Endothelial cell of umbilical vein (primary cell): Measurements from ENCODE around the gene RASGRF2. TPM values are rescaled to one million over a fixed set of nuclear protein-coding genes. Genes with fewer than 3 reads are reported as not detected.

Experiments used
- BruUV-seq: library from RNA; stranded (reverse); fragments of 400-500 nt; replicated peaks from 2 replicates; lab custom pipeline; 2021; lab: Mats Ljungman, UMichigan
- CTCF ChIA-PET: fragments of 300-600, 350-600 bp; sonication (Branson Sonifier 250); formaldehyde crosslinking; loops from one replicate; lab custom pipeline; 2021; ENCODE audit warnings: antibody characterized with exemption, inconsistent platforms; lab: Charles Lee
- POLR2A ChIA-PET: fragments of 300-600, 350-600 bp; sonication (Branson Sonifier 250); formaldehyde crosslinking; loops from one replicate; lab custom pipeline; 2021; ENCODE audit warnings: antibody characterized with exemption, inconsistent platforms; lab: Charles Lee
- DNase-seq: peaks from one replicate; pipeline ENCODE4 v3.0.0-alpha.2; 2011; ENCODE audit warnings: low read depth, low spot score
- FAIRE-seq: peaks from 2 replicates; lab custom pipeline; 2011; peaks lifted over from hg19 to GRCh38; lab: Jason Lieb, UNC
- H2AFZ ChIP-seq: 2 replicates; pipeline ENCODE4 v1.6.0; 2012; ENCODE audit warnings: low read depth, low read length, control low read depth, inconsistent platforms
- H3K27ac ChIP-seq: 2 replicates; pipeline ENCODE4 v1.5.1; 2011; ENCODE audit warnings: low read depth, mild to moderate bottlenecking, control low read depth, low read length, moderate library complexity; ENCODE audit not compliant: insufficient read depth
- H3K27me3 ChIP-seq, 2 experiments: 2 replicates each; pipeline versions ENCODE4 v1.6.0 to v1.6.1; 2011; ENCODE audit warnings: low read length in 2 of 2, mixed read lengths in 1 of 2; ENCODE audit not compliant: control insufficient read depth in 2 of 2, insufficient read depth in 2 of 2
- H3K36me3 ChIP-seq, 2 experiments: 2 replicates in 1 of 2; 3 replicates in 1 of 2; pipeline ENCODE4 v1.5.1; 2011; ENCODE audit warnings: low read length in 2 of 2, mild to moderate bottlenecking in 1 of 2, moderate library complexity in 1 of 2; ENCODE audit not compliant: control insufficient read depth in 2 of 2, insufficient read depth in 2 of 2; ENCODE audit errors: extremely low read depth in 1 of 2
- H3K4me1 ChIP-seq: 3 replicates; pipeline ENCODE4 v1.5.1; 2011; ENCODE audit warnings: mild to moderate bottlenecking, low read length; ENCODE audit not compliant: control insufficient read depth, insufficient read depth; ENCODE audit errors: extremely low read depth
- H3K4me2 ChIP-seq: 2 replicates; pipeline ENCODE4 v1.6.1; 2011; ENCODE audit warnings: low read length, control low read depth, mixed read lengths; ENCODE audit not compliant: insufficient read depth
- H3K4me3 ChIP-seq, 3 experiments: fragments of 200-600 bp in 1 of 3; sonication (generic), shearing (Covaris generic) in 1 of 3; replicated peaks in 1 of 3; 2 replicates each; pipeline ENCODE4 v1.5.1; 2011 to 2016; ENCODE audit warnings: control low read depth in 3 of 3, low read length in 3 of 3, mild to moderate bottlenecking in 2 of 3, inconsistent platforms in 1 of 3, low read depth in 1 of 3, moderate library complexity in 1 of 3; ENCODE audit not compliant: insufficient read depth in 1 of 3
- H3K79me2 ChIP-seq: 2 replicates; pipeline ENCODE4 v1.6.0; 2012; ENCODE audit warnings: low read length, inconsistent platforms; ENCODE audit not compliant: control insufficient read depth, insufficient read depth
- H3K9ac ChIP-seq: replicated peaks from 2 replicates; pipeline ENCODE3; 2011; ENCODE audit warnings: low read length, control low read depth; ENCODE audit not compliant: insufficient read depth; ENCODE audit errors: extremely low read depth
- H3K9me1 ChIP-seq: replicated peaks from 3 replicates; pipeline ENCODE4 v1.6.0; 2011; ENCODE audit warnings: mild to moderate bottlenecking, low read length; ENCODE audit not compliant: control insufficient read depth, insufficient read depth; ENCODE audit errors: extremely low read depth
- H3K9me3 ChIP-seq: replicated peaks from 2 replicates; pipeline ENCODE4 v1.5.1; 2012; ENCODE audit warnings: low read length, inconsistent platforms; ENCODE audit not compliant: control insufficient read depth, insufficient read depth
- H4K20me1 ChIP-seq: replicated peaks from 2 replicates; pipeline ENCODE3; 2011; ENCODE audit warnings: mild to moderate bottlenecking, low read length; ENCODE audit not compliant: control insufficient read depth, insufficient read depth; ENCODE audit errors: extremely low read depth
- CTCF ChIP-seq, 2 donors: IDR thresholded peaks; 1 replicate in 1 of 2; 2 replicates in 1 of 2; pipeline ENCODE4 v1.5.1; 2011; ENCODE audit warnings: low read length in 2 of 2, mild to moderate bottlenecking in 2 of 2, moderate library complexity in 2 of 2, control low read depth in 1 of 2, inconsistent platforms in 1 of 2, low read depth in 1 of 2; ENCODE audit not compliant: insufficient read depth in 1 of 2; ENCODE audit errors: extremely low read depth in 1 of 2
- EZH2 ChIP-seq: IDR thresholded peaks from 2 replicates; pipeline ENCODE4 v1.6.1; 2012; ENCODE audit warnings: borderline replicate concordance, low read depth, mild to moderate bottlenecking, moderate library complexity, low read length, inconsistent platforms; ENCODE audit not compliant: severe bottlenecking
- FOS ChIP-seq: IDR thresholded peaks from 2 replicates; pipeline ENCODE4 v1.6.1; 2011; ENCODE audit warnings: mild to moderate bottlenecking, low read length, moderate library complexity, borderline replicate concordance; ENCODE audit not compliant: insufficient read depth
- GATA2 ChIP-seq: IDR thresholded peaks from 2 replicates; pipeline ENCODE4 v1.7.0; 2011; ENCODE audit warnings: low read depth, mild to moderate bottlenecking, moderate library complexity, mixed read lengths, low read length; ENCODE audit not compliant: insufficient read length, insufficient read depth
- JUN ChIP-seq: IDR thresholded peaks from 2 replicates; pipeline ENCODE4 v1.6.1; 2011; ENCODE audit warnings: borderline replicate concordance, low read depth; ENCODE audit not compliant: insufficient read length, insufficient read depth
- MAX ChIP-seq: IDR thresholded peaks from 2 replicates; pipeline ENCODE4 v1.6.1; 2011; ENCODE audit not compliant: insufficient read depth, insufficient read length
- MYC ChIP-seq: IDR thresholded peaks from one replicate; pipeline ENCODE4 v1.6.1; 2011; ENCODE audit warnings: mild to moderate bottlenecking, low read depth, low read length
- POLR2A ChIP-seq: IDR thresholded peaks from 2 replicates; pipeline ENCODE4 v1.6.1; 2012; ENCODE audit warnings: low read depth, mild to moderate bottlenecking, control low read depth, low read length
- POLR2AphosphoS5 ChIP-seq: IDR thresholded peaks from 2 replicates; pipeline ENCODE4 v1.6.1; 2012; ENCODE audit warnings: low read depth, mild to moderate bottlenecking, control low read depth, low read length, moderate library complexity; ENCODE audit not compliant: insufficient read depth
- dilution Hi-C: fragments of 300-500 bp; cut with MboI; formaldehyde crosslinking; loops from one replicate; pipeline ENCODE4 v1.15.0; 2019; ENCODE audit warnings: low sequenced_read_pairs; ENCODE audit not compliant: extremely low pct_ligation_motif_present
- intact Hi-C: fragments of 100-400 bp; cut with micrococcal nuclease; formaldehyde crosslinking; loops from one replicate; pipeline ENCODE4 v1.10.0; 2022
- polyA plus RNA-seq, 4 experiments: library from polyadenylated mRNA; depleted of rRNA in 3 of 4; stranded (reverse) in 3 of 4; unstranded in 1 of 4; fragments of >200 nt; gene quantifications; 2 replicates each; pipeline versions ENCODE4 v1.2.1 to v1.2.3, GENCODE V29; 2011 to 2012; ENCODE audit warnings: missing spikeins in 1 of 4
- total RNA-seq: library from RNA; stranded (reverse); gene quantifications from 2 replicates; pipeline ENCODE4 v1.2.3, GENCODE V29; 2021

The RASGRF2 gene
- total and polyA plus RNA-seq, 2 donors (not counting 3 experiments of a cell fraction or from before 2014, with no cell fraction given), result 0.41 to 4.0 TPM

GRCh38 chr5:80926536-80926935 lies 33.6 kb upstream of the RASGRF2 start:
- no peak for FAIRE-seq
- intact Hi-C loops (no loop called here), dilution Hi-C loops (no loop called here)
- H3K27ac ChIP-seq, result no peak overlapping the region
- no TSS peak for BruUV-seq
- ChIA-PET CTCF (no interaction called here), POLR2A (no interaction called here)
- TF ChIP-seq FOS, result no peak
- no peak for TF ChIP-seq MAX
- TF ChIP-seq POLR2A, result no peak
- no peaks in the 10 kb centered on the region for H3K9me3 ChIP-seq
- H3K9ac ChIP-seq, result no peak overlapping the region
- H2AFZ ChIP-seq, result no peak overlapping the region
- no peak overlapping the region for H3K4me2 ChIP-seq
- no peak for DNase-seq
- H4K20me1 ChIP-seq, result no peaks in the 10 kb centered on the region
- no peaks in the 10 kb centered on the region for H3K27me3 ChIP-seq
- no peak overlapping the region for H3K4me3 ChIP-seq
- H3K36me3 ChIP-seq, result no peaks in the 10 kb centered on the region
- no peaks in the 10 kb centered on the region for H3K79me2 ChIP-seq
- H3K4me1 ChIP-seq, result no peaks in the 10 kb centered on the region
- H3K9me1 ChIP-seq, result no peaks in the 10 kb centered on the region

GRCh38 chr5:80926979-80927656 lies 33.0 kb upstream of the RASGRF2 start:
- Histone ChIP-seq H4K20me1 (no peaks in the 10 kb centered on the region), H3K27ac (no peak overlapping the region), H3K9me3 (no peaks in the 10 kb centered on the region), H3K9me1 (no peaks in the 10 kb centered on the region), H3K9ac (no peak overlapping the region), H3K36me3 (no peaks in the 10 kb centered on the region), H3K4me3 (no peak overlapping the region), H3K4me2 (no peak overlapping the region), H3K27me3 (no peaks in the 10 kb centered on the region), H3K4me1 (no peaks in the 10 kb centered on the region), H3K79me2 (no peaks in the 10 kb centered on the region), H2AFZ (no peak overlapping the region)
- dilution Hi-C loops, result no loop called here
- BruUV-seq, result no TSS peak
- POLR2A ChIA-PET, result no interaction called here
- DNase-seq (no peak), FAIRE-seq (no peak)
- intact Hi-C loops, result no loop called here
- TF ChIP-seq MAX (no peak), MYC (no peak), CTCF (IDR thresholded peaks at IDR 0.05; ENCODE audit: extremely low read depth in 1 of 2, insufficient read depth in 1 of 2, low read depth in 1 of 2, low read length in 2 of 2) (no peak), POLR2AphosphoS5 (no peak), EZH2 (no peak), JUN (no peak), GATA2 (no peak), POLR2A (no peak), FOS (no peak)
- CTCF ChIA-PET, result interaction anchor here (1.2 kb wide), 1 partner anchor 9 kb away, joined by 3 read pairs; no protein-coding TSS in a partner anchor
